DOHH2 (cell line): ENCODE results near the gene ARHGAP40.

Source experiments
- H3F3A ChIP-seq: fragments of 200-600 bp; sonication (generic), shearing (Covaris generic); 2 replicates; pipeline ENCODE4 v1.6.0; 2016; ENCODE audit warnings: antibody characterized with exemption, mild to moderate bottlenecking; ENCODE audit not compliant: control insufficient read depth, insufficient read depth
- H3K27ac ChIP-seq: fragments of 200-600 bp; sonication (generic); 2 replicates; pipeline ENCODE4 v1.5.1; 2014; ENCODE audit warnings: low read depth, mild to moderate bottlenecking, low read length, moderate library complexity
- H3K27me3 ChIP-seq: fragments of 200-600 bp; sonication (generic); 2 replicates; pipeline ENCODE4 v1.6.1; 2014; ENCODE audit warnings: mild to moderate bottlenecking, low read length, mixed read lengths; ENCODE audit not compliant: control insufficient read depth
- H3K36me3 ChIP-seq: fragments of 200-600 bp; sonication (generic); 2 replicates; pipeline ENCODE4 v1.6.1; 2014; ENCODE audit warnings: mild to moderate bottlenecking, low read length, moderate library complexity, mixed read lengths; ENCODE audit not compliant: control insufficient read depth
- H3K4me1 ChIP-seq: fragments of 200-600 bp; sonication (generic); 2 replicates; pipeline ENCODE4 v1.6.1; 2014; ENCODE audit warnings: mild to moderate bottlenecking, low read length, mixed read lengths; ENCODE audit not compliant: control insufficient read depth
- H3K4me2 ChIP-seq: fragments of 200-600 bp; sonication (generic); 2 replicates; pipeline ENCODE4 v1.6.0; 2014; ENCODE audit warnings: mild to moderate bottlenecking, low read length, moderate library complexity
- H3K4me3 ChIP-seq: fragments of 200-600 bp; sonication (generic); 2 replicates; pipeline ENCODE4 v1.5.1; 2014; ENCODE audit warnings: mild to moderate bottlenecking, low read length, mixed read lengths
- H3K79me2 ChIP-seq: fragments of 200-600 bp; sonication (generic); 2 replicates; pipeline ENCODE4 v1.6.1; 2014; ENCODE audit warnings: mild to moderate bottlenecking, low read length, mixed read lengths; ENCODE audit not compliant: control insufficient read depth
- H3K9me2 ChIP-seq: fragments of 200-600 bp; sonication (generic); replicated peaks from 2 replicates; pipeline ENCODE4 v1.6.1; 2014; ENCODE audit warnings: mild to moderate bottlenecking, low read length, mixed read lengths; ENCODE audit not compliant: control insufficient read depth
- H3K9me3 ChIP-seq: fragments of 200-600 bp; sonication (generic); 2 replicates; pipeline ENCODE4 v1.6.1; 2014; ENCODE audit warnings: antibody characterized with exemption, low read length, mixed read lengths; ENCODE audit not compliant: control insufficient read depth, insufficient read depth
- H4K20me1 ChIP-seq: fragments of 200-600 bp; sonication (generic); 2 replicates; pipeline ENCODE4 v1.6.0; 2014; ENCODE audit warnings: low read depth, mild to moderate bottlenecking, antibody characterized with exemption, low read length, moderate library complexity; ENCODE audit not compliant: control insufficient read depth, insufficient read depth
- EZH2phosphoT487 ChIP-seq: fragments of 200-600 bp; sonication (generic); IDR thresholded peaks from 2 replicates; pipeline ENCODE4 v1.6.1; 2017; ENCODE audit warnings: borderline replicate concordance, mild to moderate bottlenecking, antibody characterized with exemption, low read length, moderate library complexity, mixed read lengths
- TF ChIP-seq, protein P1 (sequence below): fragments of 200-600 bp; sonication (generic); IDR thresholded peaks from one replicate; pipeline ENCODE4 v1.5.1; 2014; ENCODE audit warnings: antibody characterized with exemption, mild to moderate bottlenecking, low read depth, low read length; ENCODE audit not compliant: poor library complexity, severe bottlenecking

Gene ARHGAP40

GRCh38 chr20:38676576-38676975 is 75.0 kb downstream of the ARHGAP40 start:
- no peak for TF ChIP-seq EZH2phosphoT487
- TF ChIP-seq, protein P1, sequence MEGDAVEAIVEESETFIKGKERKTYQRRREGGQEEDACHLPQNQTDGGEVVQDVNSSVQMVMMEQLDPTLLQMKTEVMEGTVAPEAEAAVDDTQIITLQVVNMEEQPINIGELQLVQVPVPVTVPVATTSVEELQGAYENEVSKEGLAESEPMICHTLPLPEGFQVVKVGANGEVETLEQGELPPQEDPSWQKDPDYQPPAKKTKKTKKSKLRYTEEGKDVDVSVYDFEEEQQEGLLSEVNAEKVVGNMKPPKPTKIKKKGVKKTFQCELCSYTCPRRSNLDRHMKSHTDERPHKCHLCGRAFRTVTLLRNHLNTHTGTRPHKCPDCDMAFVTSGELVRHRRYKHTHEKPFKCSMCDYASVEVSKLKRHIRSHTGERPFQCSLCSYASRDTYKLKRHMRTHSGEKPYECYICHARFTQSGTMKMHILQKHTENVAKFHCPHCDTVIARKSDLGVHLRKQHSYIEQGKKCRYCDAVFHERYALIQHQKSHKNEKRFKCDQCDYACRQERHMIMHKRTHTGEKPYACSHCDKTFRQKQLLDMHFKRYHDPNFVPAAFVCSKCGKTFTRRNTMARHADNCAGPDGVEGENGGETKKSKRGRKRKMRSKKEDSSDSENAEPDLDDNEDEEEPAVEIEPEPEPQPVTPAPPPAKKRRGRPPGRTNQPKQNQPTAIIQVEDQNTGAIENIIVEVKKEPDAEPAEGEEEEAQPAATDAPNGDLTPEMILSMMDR: no peak
- peaks cover 11% of the 10 kb centered on the region for H3K27me3 ChIP-seq

GRCh38 chr20:38680500-38681306 is 79.1 kb downstream of the ARHGAP40 start:
- no peak for TF ChIP-seq EZH2phosphoT487
- TF ChIP-seq, protein P1: no peak
- Histone ChIP-seq H4K20me1 (no peaks in the 10 kb centered on the region), H3K36me3 (no peaks in the 10 kb centered on the region), H3K9me3 (no peaks in the 10 kb centered on the region), H3K4me2 (no peak overlapping the region), H3K27ac (no peak overlapping the region), H3K79me2 (no peaks in the 10 kb centered on the region), H3K4me1 (no peaks in the 10 kb centered on the region), H3K27me3 (peaks cover 17% of the 10 kb centered on the region), H3K4me3 (no peak overlapping the region), H3K9me2 (no peaks in the 10 kb centered on the region), H3F3A (no peaks in the 10 kb centered on the region)

More at GRCh38 chr20:38676576-38676975, 75.0 kb downstream of the ARHGAP40 start:
- Histone ChIP-seq H3K27ac (no peak overlapping the region), H3K36me3 (no peaks in the 10 kb centered on the region), H3K4me2 (no peak overlapping the region), H3K79me2 (no peaks in the 10 kb centered on the region), H3K9me2 (no peaks in the 10 kb centered on the region), H3K4me3 (no peak overlapping the region), H4K20me1 (no peaks in the 10 kb centered on the region), H3K4me1 (peaks cover 7% of the 10 kb centered on the region), H3K9me3 (no peaks in the 10 kb centered on the region), H3F3A (no peaks in the 10 kb centered on the region)

DNA sequence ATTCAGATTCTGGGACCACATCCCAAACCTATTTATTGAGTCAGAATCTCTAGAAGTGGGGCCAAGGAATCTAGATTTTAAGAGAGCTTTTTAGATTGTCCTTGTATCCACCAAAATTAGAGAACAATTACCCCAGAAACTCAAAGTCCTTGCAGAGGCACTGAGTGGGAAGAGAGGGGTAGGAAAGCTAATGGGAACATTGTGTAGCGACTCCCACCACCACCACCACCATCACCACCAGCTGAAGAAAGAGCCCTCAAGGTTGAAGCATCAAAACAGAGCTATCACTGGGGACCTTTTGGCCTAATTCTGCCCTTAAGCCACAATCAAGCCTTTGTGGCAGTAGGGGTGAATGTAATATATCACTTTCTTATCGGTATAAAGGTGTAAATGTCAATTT is 83.7 kb downstream of the ARHGAP40 start:
- Histone ChIP-seq H3K27ac (no peak overlapping the region), H3K4me3 (no peak overlapping the region), H3K4me1 (no peaks in the 10 kb centered on the region), H3K27me3 (peaks cover 17% of the 10 kb centered on the region), H3K9me2 (no peaks in the 10 kb centered on the region), H3K79me2 (no peaks in the 10 kb centered on the region), H4K20me1 (no peaks in the 10 kb centered on the region), H3K4me2 (no peak overlapping the region), H3K36me3 (no peaks in the 10 kb centered on the region), H3F3A (no peaks in the 10 kb centered on the region), H3K9me3 (no peaks in the 10 kb centered on the region)
- no peak for TF ChIP-seq EZH2phosphoT487
- TF ChIP-seq, protein P1: no peak
